Kidney (tissue), 14 donors: ENCODE measurements around the gene ATXN7L1. TPM values are rescaled to one million over a fixed set of nuclear protein-coding genes. Genes with fewer than 3 reads are reported as not detected.

Experiments
- DNase-seq, 5 donors: peaks; one replicate each; pipeline ENCODE4 v3.0.0-alpha.2; 2013 to 2020
- FAIRE-seq: peaks from 2 replicates; lab custom pipeline; 2012; peaks lifted over from hg19 to GRCh38; lab: Jason Lieb, UNC
- H3K27ac ChIP-seq, 2 donors: one replicate each; pipeline ENCODE4 v1.7.0; 2013; ENCODE audit warnings: low read depth in 2 of 2, low read length in 2 of 2, inconsistent platforms in 1 of 2
- H3K27me3 ChIP-seq: one replicate; pipeline ENCODE4 v1.7.1; 2013; ENCODE audit warnings: low read length, inconsistent platforms; ENCODE audit not compliant: control insufficient read depth, insufficient read depth
- H3K36me3 ChIP-seq, 3 donors: one replicate each; pipeline versions ENCODE4 v1.7.0 to v1.7.1; 2013; ENCODE audit warnings: low read length in 3 of 3, control low read depth in 1 of 3, inconsistent platforms in 1 of 3; ENCODE audit not compliant: insufficient read depth in 3 of 3, control insufficient read depth in 2 of 3
- H3K4me1 ChIP-seq, 3 donors: one replicate each; pipeline versions ENCODE4 v1.7.0 to v1.7.1; 2013; ENCODE audit warnings: low read length in 3 of 3, inconsistent platforms in 1 of 3, low read depth in 1 of 3; ENCODE audit not compliant: control insufficient read depth in 2 of 3, insufficient read depth in 2 of 3
- H3K4me3 ChIP-seq, 3 donors: one replicate each; pipeline versions ENCODE4 v1.7.0 to v1.8.1; 2013; ENCODE audit warnings: low read length in 3 of 3, control low read depth in 1 of 3, inconsistent platforms in 1 of 3
- H3K9ac ChIP-seq, 3 donors: one replicate each; pipeline versions ENCODE4 v1.7.0 to v1.7.1; 2013; ENCODE audit warnings: low read length in 3 of 3, control low read depth in 1 of 3, inconsistent platforms in 1 of 3
- H3K9me3 ChIP-seq, 3 donors: one replicate each; pipeline versions ENCODE4 v1.7.0 to v1.7.1; 2013; ENCODE audit warnings: low read length in 3 of 3, control low read depth in 1 of 3, inconsistent platforms in 1 of 3; ENCODE audit not compliant: control insufficient read depth in 2 of 3, insufficient read depth in 1 of 3
- intact Hi-C: fragments of 100-400 bp; cut with DNase I; formaldehyde crosslinking; loops from one replicate; pipeline ENCODE4 v1.11.1; 2022
- polyA plus RNA-seq: library from polyadenylated mRNA; stranded (reverse); fragments of 350-450 nt; fragmentation: Illumina TruSeq; extraction: RNeasy Lipid Tissue Mini Kit (QIAGEN cat#74804); gene quantifications from one replicate; pipeline ENCODE4 v1.2.3, GENCODE V29; 2014; ENCODE audit warnings: low read depth, low replicate concordance; ENCODE audit not compliant: insufficient read depth
- total RNA-seq: library from RNA; stranded (reverse); fragmentation: NEBNext Ultra II Directional; extraction: Animal tissue kit (Norgen Biotek cat#: 25700); gene quantifications from one replicate; pipeline ENCODE4 v1.2.1, GENCODE V29; 2021
- TF ChIP-seq, protein P1 (sequence below): IDR thresholded peaks from 3 replicates; pipeline ENCODE4 v1.5.1; 2012; ENCODE audit warnings: mild to moderate bottlenecking, moderate library complexity, borderline replicate concordance; ENCODE audit not compliant: insufficient read depth; ENCODE audit errors: extremely low read depth
- donor health status: control.
- donor health status: control.
- donor health status: control.
- donor health status: control.
- donor health status: control.
- donor health status: DM: yes; HTN: yes; CAD: no.
- donor health status: Normal renal cell carcinoma (clear cell type).

ATXN7L1 gene
- total and polyA plus RNA-seq, 2 donors from 2014 or later, result 12.5 to 18.5 TPM

GRCh38 chr7:105650382-105650970, 225.9 kb downstream of the ATXN7L1 start:
- Histone ChIP-seq H3K27me3 (no peaks in the 10 kb centered on the region), H3K27ac (no peak overlapping the region), H3K9me3 (no peaks in the 10 kb centered on the region), H3K4me3 (no peak overlapping the region), H3K4me1 (peaks cover 0 to 7% (median 5%) of the 10 kb centered on the region in 3 donors), H3K9ac (no peak overlapping the region), H3K36me3 (peaks cover 0 to 16% (median 4%) of the 10 kb centered on the region in 3 donors)
- TF ChIP-seq, protein P1, sequence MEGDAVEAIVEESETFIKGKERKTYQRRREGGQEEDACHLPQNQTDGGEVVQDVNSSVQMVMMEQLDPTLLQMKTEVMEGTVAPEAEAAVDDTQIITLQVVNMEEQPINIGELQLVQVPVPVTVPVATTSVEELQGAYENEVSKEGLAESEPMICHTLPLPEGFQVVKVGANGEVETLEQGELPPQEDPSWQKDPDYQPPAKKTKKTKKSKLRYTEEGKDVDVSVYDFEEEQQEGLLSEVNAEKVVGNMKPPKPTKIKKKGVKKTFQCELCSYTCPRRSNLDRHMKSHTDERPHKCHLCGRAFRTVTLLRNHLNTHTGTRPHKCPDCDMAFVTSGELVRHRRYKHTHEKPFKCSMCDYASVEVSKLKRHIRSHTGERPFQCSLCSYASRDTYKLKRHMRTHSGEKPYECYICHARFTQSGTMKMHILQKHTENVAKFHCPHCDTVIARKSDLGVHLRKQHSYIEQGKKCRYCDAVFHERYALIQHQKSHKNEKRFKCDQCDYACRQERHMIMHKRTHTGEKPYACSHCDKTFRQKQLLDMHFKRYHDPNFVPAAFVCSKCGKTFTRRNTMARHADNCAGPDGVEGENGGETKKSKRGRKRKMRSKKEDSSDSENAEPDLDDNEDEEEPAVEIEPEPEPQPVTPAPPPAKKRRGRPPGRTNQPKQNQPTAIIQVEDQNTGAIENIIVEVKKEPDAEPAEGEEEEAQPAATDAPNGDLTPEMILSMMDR, result no peak
- no peak for DNase-seq
- intact Hi-C loops, result no loop called here
- no peak for FAIRE-seq

GRCh38 chr7:105649727-105650381, 226.5 kb downstream of the ATXN7L1 start:
- peaks cover 0 to 16% (median 4%) of the 10 kb centered on the region in 3 donors for H3K36me3 ChIP-seq
- no peaks in the 10 kb centered on the region for H3K9me3 ChIP-seq
- no peak overlapping the region for H3K27ac ChIP-seq
- peaks cover 0 to 7% (median 5%) of the 10 kb centered on the region in 3 donors for H3K4me1 ChIP-seq
- FAIRE-seq (no peak), DNase-seq (no peak)
- H3K9ac ChIP-seq, result no peak overlapping the region
- intact Hi-C loops, result no loop called here
- H3K4me3 ChIP-seq, result no peak overlapping the region
- TF ChIP-seq, protein P1, result no peak
- H3K27me3 ChIP-seq, result no peaks in the 10 kb centered on the region

GRCh38 chr7:105648561-105649401, 227.6 kb downstream of the ATXN7L1 start:
- DNase-seq (peak in 1 of 5 donors; percentile 20), FAIRE-seq (no peak)
- no peak overlapping the region for H3K4me3 ChIP-seq
- H3K9ac ChIP-seq, result no peak overlapping the region
- H3K9me3 ChIP-seq, result no peaks in the 10 kb centered on the region
- H3K27ac ChIP-seq, result no peak overlapping the region
- no peaks in the 10 kb centered on the region for H3K27me3 ChIP-seq
- TF ChIP-seq, protein P1, result no peak
- H3K36me3 ChIP-seq, result peaks cover 0 to 12% (median 8%) of the 10 kb centered on the region in 3 donors
- peaks cover 0 to 7% (median under 1%) of the 10 kb centered on the region in 3 donors for H3K4me1 ChIP-seq
- intact Hi-C loops, result no loop called here
